HEK293T (cell line): ENCODE measurements around the gene DAPP1.

Experiments
- BHLHE40 ChIP-seq: fragments of 450-650 bp; IDR thresholded peaks from 2 replicates; pipeline ENCODE4 v1.6.1; 2016; ENCODE audit warnings: mild to moderate bottlenecking, moderate library complexity, borderline replicate concordance
- FOXK2 ChIP-seq: fragments of 450-650 bp; IDR thresholded peaks from 2 replicates; pipeline ENCODE4 v1.6.1; 2016; ENCODE audit warnings: mild to moderate bottlenecking

DNA sequence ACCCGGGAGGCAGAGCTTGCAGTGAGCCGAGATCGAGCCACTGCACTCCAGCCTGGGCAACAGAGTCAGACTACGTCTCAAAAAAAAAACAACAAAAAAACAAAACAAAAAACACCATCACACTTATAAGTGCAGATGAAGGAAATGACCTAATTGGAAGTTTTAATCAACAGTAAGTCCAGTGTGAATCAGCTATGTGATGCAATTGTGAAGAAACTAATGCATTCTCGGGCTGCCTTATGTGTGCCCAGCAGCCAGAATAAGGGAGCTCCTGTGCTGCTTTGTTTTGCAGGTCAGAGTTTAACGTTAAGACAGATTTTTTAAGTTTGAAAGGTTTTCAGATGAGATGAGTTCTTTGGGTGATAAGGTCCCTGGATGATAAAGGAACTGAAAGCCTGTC lies 10.8 kb downstream of the DAPP1 start:
- TF ChIP-seq BHLHE40 (no peak), FOXK2 (no peak)
